Measurements from ENCODE around the gene PAPPA2.

PAPPA2 gene

GRCh38 chr1:176791906-176792305 lies 328.9 kb downstream of the PAPPA2 start:
- H3K36me3 ChIP-seq (ENCODE audit: control insufficient read depth, insufficient read depth, low read length): no peaks in the 10 kb centered on the region
- no peak for TF ChIP-seq CTCF (IDR thresholded peaks at IDR 0.05)
- no peak overlapping the region for H3K4me2 ChIP-seq (ENCODE audit: low read length)
- H3K4me3 ChIP-seq (ENCODE audit: low read depth, low read length): no peak overlapping the region
- no peaks in the 10 kb centered on the region for H3K27me3 ChIP-seq (ENCODE audit: control insufficient read depth, insufficient read depth, low read length)
- no peak overlapping the region for H2AFZ ChIP-seq
- no peaks in the 10 kb centered on the region for H3K79me2 ChIP-seq
- H3K4me1 ChIP-seq: no peaks in the 10 kb centered on the region
- H3K9me3 ChIP-seq (ENCODE audit: control insufficient read depth, low read length): no peaks in the 10 kb centered on the region
- H3K27ac ChIP-seq: no peak overlapping the region
- H3K9ac ChIP-seq: no peak overlapping the region

GRCh38 chr1:176794897-176795508 lies 332.0 kb downstream of the PAPPA2 start:
- no peak overlapping the region for H3K9ac ChIP-seq
- H3K4me1 ChIP-seq: no peaks in the 10 kb centered on the region
- H3K27ac ChIP-seq: no peak overlapping the region
- H3K4me2 ChIP-seq (ENCODE audit: low read length): no peak overlapping the region
- no peak overlapping the region for H3K4me3 ChIP-seq (ENCODE audit: low read depth, low read length)
- H3K36me3 ChIP-seq (ENCODE audit: control insufficient read depth, insufficient read depth, low read length): no peaks in the 10 kb centered on the region
- TF ChIP-seq CTCF (IDR thresholded peaks at IDR 0.05): no peak
- no peaks in the 10 kb centered on the region for H3K27me3 ChIP-seq (ENCODE audit: control insufficient read depth, insufficient read depth, low read length)
- H3K79me2 ChIP-seq: no peaks in the 10 kb centered on the region
- H2AFZ ChIP-seq: no peak overlapping the region
- H3K9me3 ChIP-seq (ENCODE audit: control insufficient read depth, low read length): no peaks in the 10 kb centered on the region

GRCh38 chr1:176795929-176796328 lies 333.0 kb downstream of the PAPPA2 start:
- no peak overlapping the region for H3K4me2 ChIP-seq (ENCODE audit: low read length)
- H3K36me3 ChIP-seq (ENCODE audit: control insufficient read depth, insufficient read depth, low read length): no peaks in the 10 kb centered on the region
- no peak overlapping the region for H3K27ac ChIP-seq
- H3K9me3 ChIP-seq (ENCODE audit: control insufficient read depth, low read length): no peaks in the 10 kb centered on the region
- H3K9ac ChIP-seq: no peak overlapping the region
- no peak overlapping the region for H2AFZ ChIP-seq
- H3K4me3 ChIP-seq (ENCODE audit: low read depth, low read length): no peak overlapping the region
- H3K4me1 ChIP-seq: no peaks in the 10 kb centered on the region
- no peaks in the 10 kb centered on the region for H3K79me2 ChIP-seq
- no peak for TF ChIP-seq CTCF (IDR thresholded peaks at IDR 0.05)
- no peaks in the 10 kb centered on the region for H3K27me3 ChIP-seq (ENCODE audit: control insufficient read depth, insufficient read depth, low read length)

- H3K9me3 ChIP-seq (ENCODE audit: control insufficient read depth, low read length): no peaks in the 10 kb centered on the region
These were observed 333.6 kb downstream of the PAPPA2 start for GRCh38 chr1:176796583-176796982.

More at GRCh38 chr1:176796583-176796982, 333.6 kb downstream of the PAPPA2 start:
- H3K36me3 ChIP-seq (ENCODE audit: control insufficient read depth, insufficient read depth, low read length): no peaks in the 10 kb centered on the region
- H3K9ac ChIP-seq: no peak overlapping the region
- no peak overlapping the region for H3K4me2 ChIP-seq (ENCODE audit: low read length)
- H3K27me3 ChIP-seq (ENCODE audit: control insufficient read depth, insufficient read depth, low read length): no peaks in the 10 kb centered on the region
- H2AFZ ChIP-seq: no peak overlapping the region
- H3K4me1 ChIP-seq: no peaks in the 10 kb centered on the region
- H3K79me2 ChIP-seq: no peaks in the 10 kb centered on the region
- H3K27ac ChIP-seq: no peak overlapping the region
- no peak for TF ChIP-seq CTCF (IDR thresholded peaks at IDR 0.05)
- no peak overlapping the region for H3K4me3 ChIP-seq (ENCODE audit: low read depth, low read length)
